Measurements from ENCODE around the gene DGKA.
"Not testable (repeated sequence)": the region's sequence is repeated elsewhere in the genome, so short reads cannot be mapped to it uniquely, and the experiment has no call there.

The DGKA gene

DNA sequence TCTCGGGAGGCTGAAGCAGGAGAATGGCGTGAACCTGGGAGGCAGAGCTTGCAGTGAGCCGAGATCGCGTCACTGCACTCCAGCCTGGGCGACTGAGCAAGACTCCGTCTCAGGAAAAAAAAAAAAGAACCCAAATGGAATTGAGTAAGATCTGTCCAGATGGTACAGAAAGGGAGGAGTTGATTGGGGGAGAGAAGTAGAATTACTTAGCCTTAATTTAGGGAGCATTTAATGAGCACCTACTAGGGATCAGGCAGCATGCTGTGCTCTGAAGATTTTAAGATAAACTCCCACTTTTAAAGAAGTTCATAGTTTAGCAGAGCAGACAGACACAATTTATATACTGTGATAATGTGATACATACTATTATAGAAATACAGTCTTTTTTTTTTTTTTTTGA lies 47.4 kb downstream of the DGKA start:
- H3K4me3 ChIP-seq (ENCODE audit: low read depth, low read length) = no peak overlapping the region
- TF ChIP-seq, protein P1, sequence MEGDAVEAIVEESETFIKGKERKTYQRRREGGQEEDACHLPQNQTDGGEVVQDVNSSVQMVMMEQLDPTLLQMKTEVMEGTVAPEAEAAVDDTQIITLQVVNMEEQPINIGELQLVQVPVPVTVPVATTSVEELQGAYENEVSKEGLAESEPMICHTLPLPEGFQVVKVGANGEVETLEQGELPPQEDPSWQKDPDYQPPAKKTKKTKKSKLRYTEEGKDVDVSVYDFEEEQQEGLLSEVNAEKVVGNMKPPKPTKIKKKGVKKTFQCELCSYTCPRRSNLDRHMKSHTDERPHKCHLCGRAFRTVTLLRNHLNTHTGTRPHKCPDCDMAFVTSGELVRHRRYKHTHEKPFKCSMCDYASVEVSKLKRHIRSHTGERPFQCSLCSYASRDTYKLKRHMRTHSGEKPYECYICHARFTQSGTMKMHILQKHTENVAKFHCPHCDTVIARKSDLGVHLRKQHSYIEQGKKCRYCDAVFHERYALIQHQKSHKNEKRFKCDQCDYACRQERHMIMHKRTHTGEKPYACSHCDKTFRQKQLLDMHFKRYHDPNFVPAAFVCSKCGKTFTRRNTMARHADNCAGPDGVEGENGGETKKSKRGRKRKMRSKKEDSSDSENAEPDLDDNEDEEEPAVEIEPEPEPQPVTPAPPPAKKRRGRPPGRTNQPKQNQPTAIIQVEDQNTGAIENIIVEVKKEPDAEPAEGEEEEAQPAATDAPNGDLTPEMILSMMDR (IDR thresholded peaks at IDR 0.05; ENCODE audit: borderline replicate concordance, insufficient read depth, low read depth, low read length) = no peak

DNA sequence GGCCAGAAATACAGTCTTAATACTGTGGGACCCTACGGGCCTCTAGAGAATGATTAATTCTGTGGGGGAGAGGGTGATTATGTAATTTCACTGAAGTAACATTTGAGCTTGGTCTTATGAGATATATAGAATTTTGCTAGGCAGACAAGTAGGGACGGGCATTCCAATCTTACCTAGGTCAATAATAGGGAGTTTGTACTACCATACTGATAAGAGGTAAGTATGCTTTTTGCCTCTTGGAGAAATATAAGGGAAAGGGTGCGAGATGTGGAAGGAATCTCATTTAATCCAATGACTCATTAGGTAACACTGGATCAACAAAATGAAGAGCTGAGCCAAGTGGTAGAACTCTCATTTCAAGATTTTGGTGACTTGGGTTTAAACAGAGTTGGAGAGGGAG lies 48.1 kb downstream of the DGKA start:
- TF ChIP-seq, protein P1 (IDR thresholded peaks at IDR 0.05; ENCODE audit: borderline replicate concordance, insufficient read depth, low read depth, low read length) = no peak
- H3K4me3 ChIP-seq (ENCODE audit: low read depth, low read length) = no peak overlapping the region

DNA sequence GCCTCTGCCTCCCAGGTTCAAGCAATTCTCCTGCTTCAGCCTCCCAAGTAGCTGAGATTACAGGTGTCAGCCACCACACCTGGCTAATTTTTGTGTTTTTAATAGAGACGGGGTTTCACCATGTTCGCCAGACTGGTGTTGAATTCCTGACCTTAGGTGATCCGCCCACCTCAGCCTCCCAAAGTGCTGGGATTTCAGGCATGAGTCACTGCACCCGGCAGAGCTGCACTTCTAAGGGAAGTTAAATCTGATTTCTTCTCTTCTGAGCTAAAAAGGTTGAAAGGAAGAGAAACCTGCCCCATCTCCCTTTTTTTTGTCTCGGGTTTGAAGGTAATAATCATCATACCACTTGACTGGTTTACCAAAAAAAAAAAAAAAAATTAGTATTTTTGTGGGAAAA lies 50.9 kb downstream of the DGKA start:
- H3K4me3 ChIP-seq (ENCODE audit: low read depth, low read length) = not testable (repeated sequence)

- H3K4me3 ChIP-seq (ENCODE audit: low read depth, low read length) = no peak overlapping the region
- TF ChIP-seq, protein P1 (IDR thresholded peaks at IDR 0.05; ENCODE audit: borderline replicate concordance, insufficient read depth, low read depth, low read length) = no peak
Measured at GRCh38 chr12:55982319-55982936, 51.5 kb downstream of the DGKA start.

DNA sequence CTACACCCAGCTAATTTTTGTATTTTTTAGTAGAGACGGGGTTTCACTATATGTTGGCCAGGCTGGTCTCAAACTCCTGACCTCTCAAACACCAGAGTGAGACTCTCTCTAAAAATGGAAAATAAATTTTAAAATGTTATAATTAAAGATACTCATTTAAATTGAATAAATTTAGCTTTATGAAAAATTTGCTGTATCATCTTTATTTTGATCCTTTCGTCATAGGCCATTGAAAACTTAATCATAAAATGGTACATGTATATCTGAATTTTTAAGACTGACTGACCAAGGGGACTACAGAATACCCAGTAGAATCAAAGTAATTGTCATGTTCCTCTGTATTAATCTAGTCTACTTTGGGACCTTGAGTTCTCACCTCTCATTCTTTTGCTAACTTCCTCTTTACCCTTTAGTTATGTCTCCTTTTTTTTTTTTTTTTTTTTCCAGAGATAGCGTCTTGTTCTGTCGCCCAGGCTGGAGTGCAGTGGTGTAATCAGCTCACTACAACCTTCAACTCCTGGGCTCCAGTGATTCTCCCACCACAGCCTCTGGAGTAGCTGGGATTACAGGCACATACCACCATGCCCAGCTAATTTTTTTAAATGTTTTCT lies 52.4 kb downstream of the DGKA start:
- H3K4me3 ChIP-seq (ENCODE audit: low read depth, low read length) = no peak overlapping the region
- TF ChIP-seq, protein P1 (IDR thresholded peaks at IDR 0.05; ENCODE audit: borderline replicate concordance, insufficient read depth, low read depth, low read length) = no peak

DNA sequence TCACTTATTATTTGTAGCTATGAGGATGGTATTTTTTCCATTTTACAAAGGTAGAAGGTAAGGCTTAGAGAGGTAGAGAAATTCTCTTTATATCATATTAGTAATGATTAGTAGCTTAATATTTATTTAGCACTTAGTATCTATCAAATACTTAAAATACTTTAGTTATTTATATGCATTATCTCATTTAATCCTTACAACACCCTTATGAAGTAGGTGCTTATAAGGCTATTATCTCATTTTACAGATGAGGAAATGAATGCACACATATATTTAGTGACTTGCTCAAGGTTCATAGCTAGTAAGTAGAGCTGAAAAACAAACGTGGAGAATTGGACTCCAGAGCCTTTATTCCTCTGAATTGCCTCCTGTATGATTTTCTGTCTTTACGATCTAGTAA lies 53.9 kb downstream of the DGKA start:
- no peak overlapping the region for H3K4me3 ChIP-seq (ENCODE audit: low read depth, low read length)
- TF ChIP-seq, protein P1 (IDR thresholded peaks at IDR 0.05; ENCODE audit: borderline replicate concordance, insufficient read depth, low read depth, low read length) = no peak

DNA sequence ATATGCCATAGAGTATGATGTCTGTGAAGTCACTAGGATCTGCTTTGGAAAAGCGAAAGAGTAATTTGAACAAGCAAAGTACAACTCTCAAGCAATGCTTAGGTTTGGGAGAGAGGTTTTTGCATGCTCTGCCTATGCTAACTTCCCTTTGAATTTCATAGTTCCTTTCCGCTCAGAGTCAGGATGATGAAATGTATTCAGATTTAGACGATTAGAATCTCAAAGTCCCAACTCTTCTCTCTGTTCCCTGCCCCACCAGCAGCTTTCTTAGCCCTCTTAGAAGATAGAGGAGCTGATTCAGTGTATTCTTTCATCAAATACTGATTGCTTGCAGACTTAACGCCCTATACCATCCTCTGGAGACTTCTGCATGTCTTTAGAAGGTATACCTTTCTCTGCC lies 54.4 kb downstream of the DGKA start:
- TF ChIP-seq, protein P1 (IDR thresholded peaks at IDR 0.05; ENCODE audit: borderline replicate concordance, insufficient read depth, low read depth, low read length) = no peak
- H3K4me3 ChIP-seq (ENCODE audit: low read depth, low read length) = no peak overlapping the region

GRCh38 chr12:55985976-55986375 lies 55.0 kb downstream of the DGKA start:
- not testable (repeated sequence) for H3K4me3 ChIP-seq (ENCODE audit: low read depth, low read length)
